ENCODE results near the gene VPS26B. TPM values are rescaled to one million over a fixed set of nuclear protein-coding genes. Genes with fewer than 3 reads are reported as not detected.
"Not testable (repeated sequence)": the region's sequence is repeated elsewhere in the genome, so short reads cannot be mapped to it uniquely, and the experiment has no call there.

The VPS26B gene
- total RNA-seq, 1 donor from 2014 or later, result 42.0 TPM

- no peak for DNase-seq
Measured at GRCh38 chr11:134283461-134284230, 59.2 kb downstream of the VPS26B start.

- DNase-seq, result not testable (repeated sequence)
Measured at GRCh38 chr11:134284349-134284748, 59.9 kb downstream of the VPS26B start.

- DNase-seq, result no peak
Measured at GRCh38 chr11:134287561-134287960, 63.1 kb downstream of the VPS26B start.

- no peak for DNase-seq
Measured at GRCh38 chr11:134288486-134288885, 64.0 kb downstream of the VPS26B start.

- DNase-seq, result no peak
Measured at GRCh38 chr11:134289167-134289566, 64.7 kb downstream of the VPS26B start.

GRCh38 chr11:134289789-134290188 is 65.3 kb downstream of the VPS26B start:
- DNase-seq, result no peak

- no peak for DNase-seq
Measured at GRCh38 chr11:134290646-134291045, 66.2 kb downstream of the VPS26B start.

GRCh38 chr11:134291196-134291595 is 66.7 kb downstream of the VPS26B start:
- DNase-seq, result no peak

GRCh38 chr11:134292661-134293060 is 68.2 kb downstream of the VPS26B start:
- DNase-seq, result no peak

- no peak for DNase-seq
Measured at GRCh38 chr11:134293119-134294113, 68.9 kb downstream of the VPS26B start.

GRCh38 chr11:134294664-134295063 is 70.2 kb downstream of the VPS26B start:
- no peak for DNase-seq

Other genes starting within 250 kb of the VPS26B start
- 14.4 and 49.5 TPM in 2 replicates for gene JAM3, start 155.6 kb upstream of the VPS26B start, total RNA-seq
- 20.6 and 38.5 TPM in 2 replicates for gene NCAPD3, start 704 bp upstream of the VPS26B start, total RNA-seq
- gene THYN1, start 28.7 kb downstream of the VPS26B start, total RNA-seq, result 58.7 and 76.3 TPM in 2 replicates
- 24.5 and 27.2 TPM in 2 replicates for gene ACAD8, start 28.9 kb downstream of the VPS26B start, total RNA-seq
- not detected in 2 replicates for gene GLB1L3, start 51.7 kb downstream of the VPS26B start, total RNA-seq
- 0.17 and 0.60 TPM in 2 replicates for gene GLB1L2, start 107.3 kb downstream of the VPS26B start, total RNA-seq
- gene B3GAT1, start 187.6 kb downstream of the VPS26B start, total RNA-seq, result not detected in 2 replicates

All from dermis blood vessel endothelial cell (primary cell).